CD4-positive, alpha-beta T cell treated with Interleukin-15 for 4 hours (primary cell): ENCODE data around the gene GULP1.
"Not testable (repeated sequence)": the region's sequence is repeated elsewhere in the genome, so short reads cannot be mapped to it uniquely, and the experiment has no call there.

ENCODE experiments used
- DNase-seq: peaks from one replicate; pipeline ENCODE4 v3.0.0-alpha.2; 2020; ENCODE audit warnings: low spot score

GULP1 gene

DNA sequence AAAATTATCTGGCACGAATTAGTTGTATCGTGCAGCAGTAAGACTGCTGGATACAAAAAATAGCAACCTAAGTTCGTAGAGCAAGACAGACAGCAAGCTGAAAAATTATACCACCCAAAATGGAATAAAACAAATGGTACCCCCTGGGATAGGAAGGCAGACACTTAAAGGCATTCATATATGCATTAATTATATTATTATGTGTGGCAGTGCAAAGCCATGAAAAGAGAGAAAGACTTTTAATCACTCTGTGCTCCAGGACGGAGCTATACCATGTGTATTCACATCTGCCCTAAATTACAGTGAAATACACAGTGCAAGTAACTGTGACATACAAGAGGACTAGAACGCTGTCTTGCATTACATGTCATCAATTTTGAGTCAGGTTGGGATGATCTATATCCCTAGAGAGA lies 235.9 kb downstream of the GULP1 start:
- no peak for DNase-seq

DNA sequence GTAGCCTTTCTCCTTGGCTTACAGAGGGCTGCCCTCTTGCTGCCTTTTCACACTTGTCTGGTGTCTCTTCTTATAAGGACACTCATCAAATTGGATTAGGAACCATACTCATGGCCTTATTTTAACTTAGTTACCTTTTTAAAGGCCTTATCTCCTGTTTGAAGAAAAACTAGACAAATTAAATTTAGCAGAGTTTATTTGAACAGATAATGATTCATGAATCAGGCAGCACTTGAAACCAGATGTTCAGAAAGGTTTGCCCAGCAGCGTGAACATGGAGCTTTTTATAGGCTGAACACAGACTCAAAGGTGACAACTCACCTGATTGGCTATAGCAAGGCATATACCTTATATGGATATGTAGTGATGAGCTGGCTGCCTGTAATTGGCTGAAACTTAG lies 238.0 kb downstream of the GULP1 start:
- DNase-seq: no peak

DNA sequence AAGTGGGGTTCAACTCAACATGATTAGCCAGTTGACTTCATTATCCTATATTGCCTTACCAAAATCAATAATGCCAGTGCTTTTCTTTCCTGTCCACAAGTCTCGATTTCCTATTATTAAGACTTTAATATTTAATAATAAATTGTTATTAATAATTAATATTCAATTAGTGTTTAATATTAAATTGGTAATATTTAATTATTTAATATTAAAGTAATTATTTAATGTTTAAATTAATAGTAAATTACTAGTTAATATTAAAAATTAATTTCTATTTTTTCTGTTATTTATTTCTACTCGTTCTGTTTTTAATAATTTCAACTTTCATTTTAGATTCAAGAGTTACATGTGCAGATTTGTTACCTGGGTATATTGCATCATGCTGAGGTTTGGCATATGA lies 243.2 kb downstream of the GULP1 start:
- no peak for DNase-seq

DNA sequence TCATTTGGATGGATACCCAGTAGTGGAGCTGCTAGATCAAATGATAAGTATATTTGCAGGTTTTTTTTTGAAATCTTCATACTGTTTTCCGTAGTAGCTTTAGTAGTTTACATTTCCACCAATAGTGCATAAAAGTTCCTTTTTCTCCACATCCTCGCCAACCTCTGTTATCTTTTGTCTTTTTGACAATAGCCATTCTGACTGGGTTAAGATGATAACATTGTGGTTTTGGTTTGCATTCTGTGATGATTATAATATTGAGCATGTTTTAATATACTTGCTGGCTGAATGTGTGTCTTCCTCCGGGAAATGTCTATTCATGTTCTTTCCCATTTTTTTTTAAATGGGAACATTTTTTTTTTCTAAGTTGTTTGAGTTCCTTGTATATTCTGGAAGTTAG lies 260.0 kb downstream of the GULP1 start:
- no peak for DNase-seq

DNA sequence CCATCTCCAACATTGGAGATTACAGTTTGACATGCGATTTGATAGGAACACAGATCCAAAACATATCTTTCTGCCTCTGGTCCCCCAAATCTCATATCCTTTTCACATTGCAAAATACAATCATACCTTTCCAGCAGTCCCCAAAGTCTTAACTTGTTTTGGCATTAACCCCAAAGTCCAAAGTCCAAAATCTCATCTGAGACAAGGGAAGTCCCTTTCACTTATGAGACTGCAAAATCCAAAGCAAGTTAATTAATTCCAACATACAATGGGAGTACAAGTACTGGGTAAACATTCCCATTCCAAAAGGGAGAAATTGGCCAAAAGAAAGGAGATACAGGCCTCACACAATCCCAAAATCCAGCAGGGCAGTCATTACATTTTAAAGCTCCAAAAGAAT lies 265.4 kb downstream of the GULP1 start:
- no peak for DNase-seq

DNA sequence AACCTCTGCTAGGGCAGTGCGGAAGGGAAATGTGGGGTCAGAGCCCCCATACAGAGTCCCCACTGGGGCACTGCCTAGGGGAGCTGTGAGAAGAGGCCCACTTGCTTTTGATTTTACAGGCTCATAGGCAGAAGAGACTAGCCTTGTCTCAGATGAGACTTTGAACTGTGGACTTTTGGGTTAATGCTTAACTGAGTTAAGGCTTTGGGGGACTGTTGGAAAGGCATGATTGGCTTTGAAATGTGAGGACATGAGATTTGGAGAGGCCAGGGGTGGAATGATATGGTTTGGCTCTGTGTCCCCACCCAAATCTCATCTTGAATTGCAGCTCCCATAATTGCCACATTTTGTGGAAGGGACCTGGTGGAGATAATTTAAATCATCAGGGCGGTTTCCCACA lies 267.8 kb downstream of the GULP1 start:
- DNase-seq: not testable (repeated sequence)

DNA sequence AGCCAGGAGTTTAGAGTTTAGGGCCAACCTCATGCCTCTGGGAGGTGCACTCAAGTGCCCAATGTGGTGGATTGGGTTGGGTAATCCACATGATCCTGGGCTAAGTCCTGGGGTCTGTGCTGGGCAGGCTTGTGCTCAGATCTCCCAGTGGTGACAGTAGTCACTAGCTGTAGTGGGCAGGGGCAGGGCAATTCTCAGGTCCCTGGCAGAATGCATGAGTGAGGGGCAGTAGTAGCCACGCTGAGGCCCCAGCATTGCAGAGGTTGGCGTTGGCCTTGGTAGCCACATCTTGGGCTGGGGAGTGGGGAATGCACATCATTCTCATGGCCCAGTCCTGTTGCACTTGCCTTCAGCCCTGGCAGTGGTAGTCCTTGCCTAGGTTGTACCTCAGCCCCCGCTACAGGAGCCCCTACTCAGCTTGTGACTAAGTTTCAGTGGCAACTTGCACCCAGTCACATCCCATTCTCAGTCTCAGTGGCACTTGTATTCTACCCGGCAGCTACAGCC lies 269.9 kb downstream of the GULP1 start:
- DNase-seq: no peak

DNA sequence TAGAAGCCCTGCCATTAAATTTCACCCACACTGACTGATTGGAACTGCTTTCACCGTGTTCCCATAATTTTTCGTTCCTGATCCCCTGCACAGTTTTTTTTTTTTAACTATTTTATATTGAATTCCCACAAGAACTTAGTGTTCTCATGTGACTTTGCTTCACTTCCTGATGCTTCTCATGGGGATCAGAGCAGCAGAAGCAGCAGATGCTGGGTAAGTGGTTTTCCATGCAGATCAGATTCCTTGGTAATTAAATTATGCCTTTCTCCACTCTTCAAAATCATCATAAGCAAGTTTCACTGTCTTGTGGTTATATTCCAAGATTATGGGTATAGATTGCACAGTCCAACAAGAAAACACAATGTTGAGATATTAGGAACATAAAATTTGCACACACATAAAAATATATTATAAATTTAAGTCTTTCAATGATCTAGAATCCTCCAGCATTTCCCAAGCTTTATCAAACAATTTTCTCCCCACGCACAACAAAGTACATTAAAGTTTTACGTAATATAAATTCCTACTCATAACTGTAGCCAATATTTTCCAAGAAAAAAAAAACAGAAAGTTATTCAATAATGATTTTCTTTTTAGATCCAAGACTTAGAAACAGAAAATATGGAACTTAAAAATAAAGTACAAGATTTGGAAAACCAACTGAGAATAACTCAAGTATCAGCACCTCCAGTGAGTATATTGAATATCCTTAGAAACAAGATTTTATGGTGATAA lies 277.9 kb downstream of the GULP1 start:
- no peak for DNase-seq

DNA sequence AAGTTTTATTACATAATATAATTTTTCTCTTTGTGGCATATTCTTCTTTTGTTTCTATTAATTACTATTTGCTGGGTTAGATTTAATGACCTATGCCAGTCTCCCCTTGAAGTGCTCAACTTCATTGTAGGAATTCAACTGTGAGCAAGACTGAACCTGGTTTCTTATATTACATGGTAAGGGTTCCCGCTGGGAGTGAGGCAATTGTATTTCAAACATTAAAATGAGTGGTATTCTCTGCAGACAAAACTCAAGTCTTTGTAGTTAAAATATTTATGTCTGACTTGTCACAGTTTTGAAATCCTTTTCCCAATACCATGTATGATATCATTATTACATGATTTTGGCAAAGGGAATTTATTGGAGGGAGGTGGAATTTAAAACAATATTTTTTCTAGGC lies 278.7 kb downstream of the GULP1 start:
- no peak for DNase-seq

DNA sequence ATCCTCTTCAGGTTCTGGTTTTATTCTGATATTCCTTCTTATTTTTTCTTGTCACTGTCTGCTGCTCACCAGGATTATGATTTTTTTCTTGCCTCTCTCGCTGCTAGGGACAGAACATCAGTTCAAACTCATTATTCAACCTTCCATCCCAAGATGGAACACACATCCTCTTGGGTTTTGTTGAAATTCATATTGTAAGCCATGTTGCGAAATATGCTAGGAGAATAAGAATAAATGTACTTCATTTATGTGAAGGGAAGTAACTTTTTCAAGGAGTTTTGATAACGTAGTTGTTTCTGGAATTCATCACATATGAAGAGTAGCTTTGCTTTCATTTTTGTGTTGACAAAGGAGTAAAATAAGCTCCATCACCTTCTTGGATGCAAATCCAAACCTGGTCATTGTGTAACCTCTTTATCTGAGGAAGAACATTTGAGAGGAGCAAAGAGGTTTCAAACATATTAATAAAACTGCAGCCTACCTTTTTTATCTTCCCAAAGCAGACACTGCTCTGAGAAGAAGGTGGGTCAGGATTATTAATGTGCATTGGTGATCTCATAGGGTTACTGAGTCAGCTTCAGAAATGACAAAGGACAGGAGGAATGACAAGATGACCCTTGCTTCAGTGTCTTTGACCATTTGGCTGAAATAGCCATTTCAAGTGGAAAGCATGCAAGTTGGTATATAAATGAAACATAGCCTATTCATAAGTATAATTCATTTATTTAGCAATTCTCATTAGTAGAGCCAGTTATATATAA lies 280.0 kb downstream of the GULP1 start:
- no peak for DNase-seq

DNA sequence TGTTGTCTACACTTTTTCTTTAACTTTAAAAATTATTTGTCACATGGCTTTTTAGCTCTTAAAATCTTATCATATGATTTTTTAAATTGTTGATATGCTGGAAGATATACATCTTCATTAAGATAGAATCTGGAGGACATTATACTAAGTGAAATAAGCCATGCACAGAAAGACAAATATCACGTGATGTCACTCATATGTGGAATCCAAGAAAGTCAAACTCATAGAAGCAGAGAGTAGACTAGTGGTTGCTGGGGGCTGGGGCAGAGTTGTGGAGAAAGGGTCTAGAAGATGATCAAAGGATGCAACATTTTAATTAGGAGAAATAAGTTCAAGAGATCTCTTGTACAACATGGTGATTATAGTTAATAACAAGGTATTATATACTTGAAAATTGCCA lies 280.9 kb downstream of the GULP1 start:
- no peak for DNase-seq

DNA sequence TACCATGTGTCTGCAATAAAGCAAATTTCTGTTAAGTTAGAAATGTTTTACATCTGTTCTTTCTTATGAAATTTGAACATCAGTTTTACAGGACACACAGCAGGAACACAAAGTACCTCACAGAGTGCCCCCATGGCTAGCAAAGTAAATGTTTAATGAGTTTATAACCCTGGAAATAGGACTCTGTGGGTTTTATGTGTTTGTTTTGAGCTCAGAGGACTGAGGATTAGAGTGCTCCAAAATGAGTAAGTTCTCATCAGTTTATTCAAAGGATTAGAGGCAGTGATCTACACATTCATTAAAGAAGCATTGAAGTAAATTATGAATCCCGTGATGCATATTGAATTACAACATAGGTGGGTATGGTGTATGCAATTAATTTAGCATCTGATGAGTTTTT lies 281.8 kb downstream of the GULP1 start:
- DNase-seq: no peak

DNA sequence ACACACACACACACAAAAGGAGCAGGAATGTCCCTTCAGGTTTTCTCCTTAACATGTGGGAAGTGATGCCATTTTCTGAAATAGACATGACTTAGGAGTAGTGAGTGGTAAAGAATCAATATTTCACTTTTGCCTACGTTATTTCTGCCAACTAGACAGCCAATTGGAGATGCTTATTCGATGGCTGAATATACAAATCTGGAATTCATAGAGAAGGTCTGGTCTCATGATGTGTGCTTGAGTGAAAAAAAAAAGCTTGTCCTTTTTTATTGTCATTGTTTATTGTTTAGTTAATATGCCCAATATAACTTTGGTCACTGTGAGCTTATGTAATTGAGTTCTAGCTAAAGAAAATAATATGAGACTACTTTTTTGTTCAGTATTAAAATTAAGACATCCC lies 284.3 kb downstream of the GULP1 start:
- DNase-seq: no peak

DNA sequence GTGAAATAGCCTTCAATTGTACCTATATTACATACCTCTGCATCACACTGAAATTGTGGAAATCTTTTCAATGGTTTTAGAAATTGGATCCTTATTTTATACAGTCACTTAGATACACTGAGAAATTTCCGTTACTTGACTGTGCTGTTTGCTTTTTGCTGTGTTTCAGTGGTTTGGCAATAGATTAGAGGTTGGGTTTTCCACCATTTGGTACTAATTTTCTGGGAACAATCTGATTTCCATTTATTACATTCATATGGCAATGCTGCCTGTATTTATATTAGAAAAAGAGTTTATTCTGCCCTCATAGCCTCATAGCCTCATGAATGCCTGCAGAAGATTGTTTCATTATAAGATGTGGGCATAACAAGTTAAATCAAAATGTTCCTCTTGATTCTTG lies 285.0 kb downstream of the GULP1 start:
- DNase-seq: no peak

DNA sequence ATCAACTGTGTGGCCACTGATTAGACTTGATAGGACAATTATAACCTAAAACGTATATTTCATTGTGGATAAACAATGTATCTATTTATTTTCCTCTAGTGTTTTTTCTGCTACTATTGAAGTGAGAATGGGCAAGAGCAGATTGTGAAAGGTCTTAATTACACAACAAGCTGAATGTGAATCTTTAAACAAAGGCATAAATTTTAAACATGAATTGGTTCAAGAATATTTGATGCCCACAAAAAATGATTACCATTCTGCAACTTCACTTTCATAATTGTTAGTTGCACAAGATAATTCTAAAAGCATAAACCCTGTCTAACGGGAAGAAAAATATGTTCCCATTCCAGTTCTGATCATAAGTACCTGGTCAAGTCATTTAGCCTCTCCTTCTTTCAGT lies 285.6 kb downstream of the GULP1 start:
- no peak for DNase-seq

DNA sequence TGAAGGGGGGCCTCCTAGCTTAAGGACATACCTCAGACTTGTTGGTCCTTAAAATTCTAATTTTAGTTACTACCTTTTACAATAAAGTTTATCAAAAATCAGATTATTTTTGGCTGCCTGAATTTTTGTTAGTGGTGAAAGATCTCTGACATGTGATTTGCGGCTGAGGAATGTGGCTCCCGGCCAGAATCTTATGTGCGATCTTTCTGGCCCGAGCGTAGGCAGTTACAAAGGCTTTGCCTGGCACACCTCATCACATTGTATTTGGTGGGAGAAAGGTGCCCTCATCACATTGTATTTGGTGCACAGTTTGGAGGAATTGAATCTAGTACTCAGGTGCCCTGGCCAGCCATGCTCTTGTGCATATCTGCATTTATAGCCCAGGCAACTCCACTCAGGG lies 289.1 kb downstream of the GULP1 start:
- no peak for DNase-seq

DNA sequence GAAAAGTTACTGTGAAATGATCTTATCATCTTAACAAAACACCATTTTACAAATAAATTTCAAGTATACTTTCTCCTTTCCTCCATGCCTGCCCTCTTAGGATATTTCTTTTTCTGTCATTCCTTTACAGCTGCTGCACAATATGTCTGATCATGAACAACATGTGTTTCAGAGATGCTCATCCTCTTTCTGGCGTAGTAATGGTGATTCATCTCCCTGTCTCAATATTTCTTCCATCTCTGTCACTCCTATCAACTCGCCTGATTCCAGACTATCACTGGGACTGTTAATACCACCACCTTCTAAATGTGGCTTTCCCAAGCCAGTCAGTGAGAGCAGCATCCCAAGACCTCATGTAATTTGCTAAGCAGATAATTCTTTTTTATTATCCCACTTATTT lies 290.5 kb downstream of the GULP1 start:
- DNase-seq: no peak

DNA sequence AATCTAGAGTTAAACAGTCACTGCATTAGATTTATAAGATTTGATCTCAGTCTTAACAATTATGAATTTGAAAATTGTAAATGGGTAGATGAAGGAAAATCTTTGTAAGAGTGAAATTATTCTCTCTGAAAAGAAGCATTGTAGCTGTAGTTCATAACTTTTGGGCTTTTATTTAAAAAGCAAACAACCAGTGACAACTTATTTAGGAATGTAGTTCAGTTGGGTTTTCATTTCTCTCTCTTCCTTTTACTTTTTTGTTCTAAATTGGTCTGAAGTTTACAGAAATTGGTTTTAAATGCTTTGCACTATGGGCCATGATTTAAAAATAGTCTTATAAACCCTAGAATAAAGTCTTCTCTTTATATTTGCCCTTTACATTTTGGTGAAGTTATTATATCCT lies 296.6 kb downstream of the GULP1 start:
- no peak for DNase-seq

DNA sequence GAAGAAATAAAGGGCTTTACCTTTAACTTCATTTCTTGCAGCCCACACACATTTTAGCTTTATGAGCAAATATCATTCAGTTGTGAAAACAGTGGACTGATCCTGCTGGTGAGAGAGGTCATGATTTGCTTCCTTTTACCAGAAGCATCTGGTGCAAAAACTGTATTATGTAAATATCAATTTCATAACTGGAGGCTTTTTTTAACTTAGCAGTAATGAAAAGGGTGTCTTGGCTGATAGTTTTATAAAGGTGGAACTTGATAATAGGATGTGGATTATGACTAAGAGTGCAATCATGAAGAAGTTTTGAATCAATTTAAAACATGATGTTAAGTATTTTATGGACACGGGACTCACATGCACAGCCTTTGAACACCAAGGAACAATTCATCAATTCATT lies 304.4 kb downstream of the GULP1 start:
- no peak for DNase-seq

DNA sequence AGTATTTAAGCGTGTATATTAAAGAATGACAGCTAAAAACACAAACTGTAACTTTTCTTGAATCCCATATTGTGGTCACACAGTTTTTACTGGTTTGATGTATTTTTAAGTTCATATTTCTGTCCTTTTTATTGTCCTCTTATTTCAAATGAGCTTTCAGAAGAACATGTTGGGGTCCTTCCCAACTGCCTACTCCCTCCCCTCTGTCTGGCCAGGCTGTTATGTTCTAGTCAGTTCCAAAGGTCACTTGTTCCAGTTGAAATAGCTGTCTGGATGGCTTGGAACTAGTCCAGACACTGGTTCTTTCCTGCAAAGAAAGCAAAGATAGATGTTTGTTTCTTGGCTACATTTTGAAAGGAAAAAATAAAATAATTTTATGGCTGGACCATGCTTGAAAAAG lies 306.9 kb downstream of the GULP1 start:
- no peak for DNase-seq

DNA sequence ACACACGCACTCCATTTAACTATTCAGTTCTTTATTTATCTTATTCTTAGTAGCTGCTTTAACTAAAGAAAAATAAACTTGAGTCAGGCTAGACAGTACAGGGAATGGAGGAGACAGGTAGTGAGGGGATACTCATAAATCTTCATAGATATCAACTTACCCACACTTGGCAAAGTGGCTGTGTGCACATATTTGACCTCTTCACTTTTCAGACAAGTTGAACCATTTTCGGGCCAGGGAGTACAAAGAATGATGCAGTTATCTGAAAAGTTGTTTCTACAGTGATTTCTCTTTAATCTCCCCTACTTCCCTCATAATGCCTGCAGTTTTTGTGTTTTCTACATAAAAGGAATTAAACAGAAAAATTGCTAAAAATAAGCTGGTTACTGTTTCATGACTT lies 307.5 kb downstream of the GULP1 start:
- DNase-seq: no peak

DNA sequence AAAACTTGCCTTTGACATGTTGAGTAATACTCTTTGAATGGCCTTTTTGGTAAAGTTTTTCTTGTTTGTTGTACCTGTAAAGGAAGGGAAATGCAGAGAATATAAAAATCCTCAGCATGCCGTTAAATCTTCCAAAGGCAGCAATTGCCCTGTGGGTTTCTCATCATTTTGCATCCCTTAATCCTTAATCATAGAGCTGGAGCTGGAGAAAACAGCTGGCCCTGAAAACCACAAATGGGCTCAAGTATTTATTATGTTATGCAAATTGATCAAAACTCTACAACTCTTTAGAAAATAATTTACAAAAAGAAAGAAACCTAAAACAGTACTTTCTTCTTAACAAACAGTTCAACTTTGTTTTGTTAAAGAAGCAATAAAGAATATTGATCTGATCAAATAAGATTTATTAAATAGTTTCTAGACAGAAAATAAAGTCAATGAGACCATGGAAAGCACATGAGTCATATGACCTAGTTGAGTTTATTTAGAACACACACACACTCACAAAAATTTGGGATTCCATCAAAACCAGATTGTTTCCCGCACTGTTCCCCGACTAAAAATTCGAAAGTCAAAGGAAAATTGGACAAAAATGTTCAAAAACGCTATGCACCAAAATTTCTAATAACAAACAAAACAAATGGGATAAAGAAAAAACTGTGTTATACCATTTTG lies 309.0 kb downstream of the GULP1 start:
- DNase-seq: no peak

DNA sequence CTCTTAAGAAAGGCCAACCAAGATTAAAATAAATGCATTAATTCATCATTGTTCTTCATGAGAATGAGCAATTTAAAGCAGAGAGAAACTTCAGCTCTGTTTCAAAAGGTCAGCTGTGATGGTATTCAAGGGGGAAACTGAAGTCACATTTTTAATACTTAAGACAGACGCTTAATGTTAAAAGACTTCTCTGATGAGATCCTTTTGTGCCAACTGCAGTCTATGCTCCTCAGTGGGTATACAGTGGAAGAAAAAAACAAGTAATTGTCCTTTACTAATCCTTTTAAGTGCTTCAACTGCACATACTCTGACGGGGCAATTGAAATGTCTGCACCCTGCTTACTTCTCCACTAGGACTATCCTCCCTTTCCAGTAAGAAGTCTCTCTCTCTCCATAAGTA lies 309.7 kb downstream of the GULP1 start:
- DNase-seq: no peak
